ENCODE data around the gene CDHR3. TPM values are rescaled to one million over a fixed set of nuclear protein-coding genes. Genes with fewer than 3 reads are reported as not detected.

Gene CDHR3
- total RNA-seq, 2 experiments from 2014 or later: 0.57 to 0.85 TPM

DNA sequence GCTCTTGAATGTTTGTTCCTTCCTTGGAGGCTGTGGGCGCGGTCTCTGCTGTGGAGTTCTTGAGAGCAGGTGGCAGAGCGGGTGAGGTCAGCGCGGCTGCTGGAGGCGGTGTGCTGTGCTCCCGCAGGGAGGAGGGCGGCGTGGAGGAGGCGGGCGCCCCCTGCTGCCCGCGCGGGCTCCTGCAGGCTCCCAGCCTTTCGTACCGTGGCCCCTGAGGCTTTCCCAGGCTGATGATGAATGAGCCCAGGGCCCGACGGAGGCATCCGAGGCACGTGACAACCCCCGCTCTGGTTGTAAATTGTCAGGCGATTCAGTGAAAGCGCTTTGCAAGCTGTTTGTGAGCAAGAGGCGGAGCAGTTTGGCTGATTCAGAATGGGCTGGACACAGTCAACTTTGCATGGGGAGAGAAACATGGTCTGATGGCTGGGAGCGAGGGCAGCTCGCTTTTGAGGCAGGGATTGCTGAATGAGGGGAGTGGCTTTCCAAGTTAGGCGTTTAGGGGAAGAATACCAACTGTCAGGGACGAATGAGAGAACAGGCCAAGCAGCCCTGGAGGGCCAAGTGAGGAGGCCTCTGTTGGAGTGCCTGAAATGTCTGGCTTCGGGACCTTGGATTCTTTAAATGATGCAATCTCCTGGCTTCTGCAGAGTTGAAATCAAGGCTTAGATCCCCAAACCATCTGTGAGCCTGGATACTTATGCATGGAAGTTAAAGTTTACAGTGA is 46.6 kb downstream of the CDHR3 start:
- peaks cover 31% of the 10 kb centered on the region for H3K9me3 Mint-ChIP-seq
- DNase-seq: peak; percentile 91
- peaks cover 2% of the 10 kb centered on the region for H3K27me3 Mint-ChIP-seq
- CTCF ChIA-PET: interaction anchor here (0.6 to 5.8 kb wide), 18 partner anchors 10 to 467 kb away, joined by 3 to 58 read pairs (median 4); no protein-coding TSS in a partner anchor
- peaks cover 8% of the 10 kb centered on the region for H3K36me3 Mint-ChIP-seq
- peaks cover 24% of the 10 kb centered on the region for H3K4me1 Mint-ChIP-seq (ENCODE audit: low read depth)
- POLR2A ChIA-PET: interaction anchor here (0.6 kb wide), 1 partner anchor 243 kb away, joined by 3 read pairs; no protein-coding TSS in a partner anchor
- H3K4me3 Mint-ChIP-seq: no peak overlapping the region
- intact Hi-C loops (cut with micrococcal nuclease): loop anchor here (1.0 to 2.0 kb wide), 10 partner anchors 13 to 357 kb away; partner anchors contain the start of gene ATXN7L1
- no peak overlapping the region for H3K27ac Mint-ChIP-seq

DNA sequence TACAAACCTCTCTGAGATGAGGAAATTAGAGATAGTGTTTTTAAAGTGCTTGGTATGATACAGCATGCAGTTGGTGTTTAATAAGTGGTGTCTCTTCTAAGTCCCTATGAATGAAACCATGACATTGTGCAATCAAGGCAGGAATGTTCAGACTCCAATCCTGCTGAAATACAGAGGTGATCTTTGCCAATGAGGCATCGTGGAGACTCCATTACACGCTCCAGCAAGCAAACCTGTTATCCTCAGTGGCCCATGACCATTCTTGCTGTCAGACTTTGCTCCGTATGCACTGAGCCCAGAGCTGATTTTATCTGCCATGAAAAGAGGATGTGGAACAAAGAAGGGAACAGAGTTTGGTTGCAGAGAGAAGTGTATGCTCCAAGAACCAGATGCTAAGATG is 47.3 kb downstream of the CDHR3 start:
- Mint-ChIP-seq H3K36me3 (peaks cover 8% of the 10 kb centered on the region), H3K4me3 (no peak overlapping the region), H3K27ac (no peak overlapping the region), H3K9me3 (peaks cover 31% of the 10 kb centered on the region), H3K27me3 (peaks cover 2% of the 10 kb centered on the region), H3K4me1 (ENCODE audit: low read depth) (peaks cover 24% of the 10 kb centered on the region)
- intact Hi-C loops (cut with micrococcal nuclease): no loop called here
- POLR2A ChIA-PET: interaction anchor here (0.6 kb wide), 1 partner anchor 244 kb away, joined by 3 read pairs; no protein-coding TSS in a partner anchor
- DNase-seq: no peak
- CTCF ChIA-PET: interaction anchor here (0.6 to 5.8 kb wide), 19 partner anchors 10 to 468 kb away, joined by 3 to 58 read pairs (median 4); no protein-coding TSS in a partner anchor

DNA sequence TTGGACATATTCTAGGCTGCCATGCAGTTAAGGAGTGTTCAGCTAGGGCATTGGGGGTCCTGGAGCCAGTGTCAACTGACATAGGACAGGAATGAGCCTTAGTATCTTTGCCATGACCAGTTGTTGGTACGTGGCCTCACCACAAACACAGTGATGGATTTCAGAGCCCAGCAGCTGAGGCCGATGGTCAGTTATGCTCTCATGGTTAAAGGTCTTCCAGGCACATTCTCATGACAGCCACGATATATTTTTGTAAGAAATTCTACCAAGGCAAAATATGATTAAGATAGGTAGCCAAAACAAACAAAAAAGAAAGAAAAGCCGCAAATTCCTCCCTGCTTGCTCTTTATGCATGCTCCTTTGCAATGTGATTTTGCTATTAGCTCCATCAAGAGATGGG is 47.8 kb downstream of the CDHR3 start:
- H3K4me1 Mint-ChIP-seq (ENCODE audit: low read depth): peaks cover 24% of the 10 kb centered on the region
- intact Hi-C loops (cut with micrococcal nuclease): no loop called here
- DNase-seq: no peak

DNA sequence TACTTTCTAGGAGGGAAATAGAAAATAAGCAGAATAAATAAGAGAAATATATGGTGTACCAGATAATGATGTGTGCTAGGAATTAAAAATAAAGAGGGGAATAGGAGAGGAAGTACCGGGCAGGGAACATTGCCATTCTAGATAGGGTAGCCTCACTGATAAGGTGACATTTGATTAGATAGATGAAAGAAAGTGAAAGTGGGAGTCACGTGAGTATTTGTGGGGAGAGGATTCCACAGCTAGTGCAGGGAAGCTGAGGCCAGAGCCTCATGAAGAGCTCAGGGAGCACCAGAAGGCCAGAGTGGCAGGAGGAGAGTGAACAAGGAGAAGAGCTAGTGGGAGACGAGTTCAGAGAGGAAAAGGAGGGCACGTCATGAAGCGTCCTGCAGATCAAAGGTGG is 49.1 kb downstream of the CDHR3 start:
- no peak for DNase-seq
- intact Hi-C loops (cut with micrococcal nuclease): no loop called here
- Mint-ChIP-seq H3K4me1 (ENCODE audit: low read depth) (peaks cover 28% of the 10 kb centered on the region), H3K36me3 (peaks cover 7% of the 10 kb centered on the region), H3K27me3 (peaks cover 2% of the 10 kb centered on the region), H3K4me3 (no peak overlapping the region), H3K9me3 (peaks cover 15% of the 10 kb centered on the region), H3K27ac (no peak overlapping the region)
- ChIA-PET POLR2A (no interaction called here), CTCF (interaction anchor here (0.9 to 5.8 kb wide), 3 partner anchors 251 to 360 kb away, joined by 3 to 58 read pairs (median 7); no protein-coding TSS in a partner anchor)

More for the DNA sequence above, 47.8 kb downstream of the CDHR3 start:
- ChIA-PET CTCF (interaction anchor here (1.1 to 5.8 kb wide), 7 partner anchors 12 to 359 kb away, joined by 3 to 58 read pairs (median 6); no protein-coding TSS in a partner anchor), POLR2A (no interaction called here)
- Mint-ChIP-seq H3K27ac (no peak overlapping the region), H3K36me3 (peaks cover 8% of the 10 kb centered on the region), H3K27me3 (peaks cover 2% of the 10 kb centered on the region), H3K9me3 (peaks cover 26% of the 10 kb centered on the region), H3K4me3 (no peak overlapping the region)

DNA sequence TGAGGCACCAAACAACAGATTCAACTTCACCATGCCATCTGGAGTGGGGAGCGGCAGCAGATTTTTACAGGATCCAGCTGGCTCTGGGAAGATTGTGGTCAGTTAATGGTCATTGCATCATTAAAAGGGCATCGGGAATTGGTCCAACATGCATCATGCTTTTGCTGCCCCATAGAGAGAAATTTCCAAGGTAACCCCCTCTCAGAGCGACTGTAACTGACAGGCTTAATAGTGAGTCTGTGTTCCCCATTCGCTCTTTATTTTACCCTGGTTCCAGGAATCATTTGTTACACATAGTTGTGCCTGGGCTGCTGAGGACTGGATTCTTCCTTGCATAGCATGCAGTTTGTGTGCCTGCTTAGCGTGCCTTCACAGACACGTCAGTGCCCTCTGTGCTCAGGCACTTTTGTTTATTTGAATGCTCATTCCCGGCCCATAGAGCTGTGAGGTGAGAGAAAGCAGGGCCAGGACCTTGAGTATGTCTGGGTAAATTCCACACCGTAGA is 49.9 kb downstream of the CDHR3 start:
- POLR2A ChIA-PET: no interaction called here
- Mint-ChIP-seq H3K4me1 (ENCODE audit: low read depth) (peaks cover 28% of the 10 kb centered on the region), H3K9me3 (peaks cover 7% of the 10 kb centered on the region), H3K36me3 (no peaks in the 10 kb centered on the region), H3K27ac (no peak overlapping the region), H3K4me3 (no peak overlapping the region), H3K27me3 (peaks cover 2% of the 10 kb centered on the region)
- intact Hi-C loops (cut with micrococcal nuclease): no loop called here
- CTCF ChIA-PET: interaction anchor here (0.8 to 1.1 kb wide), 4 partner anchors 247 to 357 kb away, joined by 3 to 4 read pairs (median 3); no protein-coding TSS in a partner anchor
- DNase-seq: no peak

DNA sequence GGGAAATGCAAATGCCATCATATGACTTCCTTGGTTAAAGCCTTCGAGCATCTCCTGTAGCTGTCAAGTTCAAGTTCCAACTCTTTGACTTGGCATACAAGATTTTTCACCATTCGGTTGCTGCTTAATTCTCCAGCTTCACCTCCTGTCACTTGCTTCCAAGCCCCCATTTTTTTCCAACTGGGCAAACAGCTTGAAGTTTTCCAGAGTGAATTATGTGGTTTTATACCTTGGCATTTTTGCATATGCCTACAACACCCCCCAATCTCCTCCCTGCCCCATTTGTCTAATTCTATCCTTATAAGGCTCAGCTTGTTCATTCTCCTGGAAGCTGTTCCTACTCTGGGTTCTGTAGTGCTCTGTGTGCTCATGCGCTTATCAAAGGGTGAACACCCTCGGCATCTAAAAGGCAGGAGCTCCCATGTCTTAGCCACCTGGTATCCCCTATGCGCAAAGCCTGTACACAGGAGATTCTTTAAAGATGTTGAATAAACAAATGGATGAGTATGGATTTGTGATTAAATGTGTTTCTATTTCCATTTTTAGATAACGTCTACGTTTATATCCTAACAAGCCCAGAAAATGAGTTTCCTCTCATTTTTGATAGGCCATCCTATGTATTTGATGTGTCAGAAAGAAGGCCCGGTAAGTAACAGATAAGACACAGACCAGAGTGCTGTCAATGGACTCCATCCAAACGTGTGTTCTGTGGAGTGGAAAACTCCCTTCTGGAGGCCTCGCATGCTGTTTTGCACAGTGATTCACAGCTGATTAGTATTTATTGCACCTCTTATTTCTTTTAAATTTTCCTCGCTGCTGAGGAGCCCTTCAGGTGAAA is 52.5 kb downstream of the CDHR3 start:
- CTCF ChIA-PET: interaction anchor here (1.0 to 1.4 kb wide), 3 partner anchors 26 to 255 kb away, joined by 3 to 4 read pairs (median 4); no protein-coding TSS in a partner anchor
- H3K9me3 Mint-ChIP-seq: no peaks in the 10 kb centered on the region
- POLR2A ChIA-PET: no interaction called here
- DNase-seq: no peak
- intact Hi-C loops (cut with micrococcal nuclease): no loop called here
- H3K27me3 Mint-ChIP-seq: no peaks in the 10 kb centered on the region
- H3K4me1 Mint-ChIP-seq (ENCODE audit: low read depth): peaks cover 21% of the 10 kb centered on the region
- no peak overlapping the region for H3K27ac Mint-ChIP-seq
- H3K4me3 Mint-ChIP-seq: no peak overlapping the region
- H3K36me3 Mint-ChIP-seq: no peaks in the 10 kb centered on the region

DNA sequence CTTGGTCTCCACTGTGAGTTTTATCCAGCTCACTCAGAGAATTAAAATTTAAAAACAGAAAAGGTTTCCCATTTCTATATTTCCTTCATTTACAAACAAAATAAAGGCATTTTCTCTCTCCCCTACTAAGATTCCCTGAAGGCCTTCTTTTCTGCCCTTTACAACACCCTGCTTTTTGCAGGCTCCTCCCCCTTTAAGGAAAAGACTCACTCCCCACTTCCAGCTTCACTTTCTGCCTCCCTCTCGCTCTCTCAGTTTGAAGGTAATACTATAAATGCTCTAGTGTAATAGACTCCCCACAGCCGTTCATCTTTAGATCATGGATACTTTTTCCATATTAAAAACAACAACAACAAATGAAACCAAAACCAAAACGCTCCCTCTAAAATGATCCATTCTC is 53.3 kb downstream of the CDHR3 start:
- CTCF ChIA-PET: no interaction called here
- H3K27ac Mint-ChIP-seq: no peak overlapping the region
- no peaks in the 10 kb centered on the region for H3K36me3 Mint-ChIP-seq
- no peaks in the 10 kb centered on the region for H3K9me3 Mint-ChIP-seq
- POLR2A ChIA-PET: no interaction called here
- no peak overlapping the region for H3K4me3 Mint-ChIP-seq
- no peak for DNase-seq
- H3K27me3 Mint-ChIP-seq: no peaks in the 10 kb centered on the region
- H3K4me1 Mint-ChIP-seq (ENCODE audit: low read depth): peaks cover 28% of the 10 kb centered on the region
- intact Hi-C loops (cut with micrococcal nuclease): no loop called here

DNA sequence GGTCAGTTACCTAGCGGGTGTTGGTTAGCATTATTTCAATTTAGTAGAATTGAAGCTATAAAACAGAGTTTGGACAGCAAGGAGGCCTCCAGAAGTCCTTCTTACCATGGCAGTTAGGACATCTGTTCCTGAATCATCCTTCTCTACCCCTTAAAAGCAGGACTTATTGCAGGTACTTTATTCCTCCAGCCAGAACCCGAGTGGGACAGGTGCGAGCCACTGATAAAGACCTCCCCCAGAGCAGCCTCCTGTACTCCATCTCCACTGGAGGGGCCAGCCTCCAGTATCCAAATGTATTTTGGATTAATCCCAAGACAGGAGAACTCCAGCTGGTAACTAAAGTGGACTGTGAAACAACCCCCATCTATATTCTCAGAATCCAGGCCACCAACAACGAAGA is 54.6 kb downstream of the CDHR3 start:
- Mint-ChIP-seq H3K9me3 (no peaks in the 10 kb centered on the region), H3K36me3 (no peaks in the 10 kb centered on the region), H3K4me3 (no peak overlapping the region), H3K4me1 (ENCODE audit: low read depth) (peaks cover 31% of the 10 kb centered on the region), H3K27ac (no peak overlapping the region), H3K27me3 (no peaks in the 10 kb centered on the region)
- ChIA-PET POLR2A (no interaction called here), CTCF (interaction anchor here (0.6 kb wide), 1 partner anchor 361 kb away, joined by 3 read pairs; no protein-coding TSS in a partner anchor)
- no peak for DNase-seq
- intact Hi-C loops (cut with micrococcal nuclease): no loop called here

DNA sequence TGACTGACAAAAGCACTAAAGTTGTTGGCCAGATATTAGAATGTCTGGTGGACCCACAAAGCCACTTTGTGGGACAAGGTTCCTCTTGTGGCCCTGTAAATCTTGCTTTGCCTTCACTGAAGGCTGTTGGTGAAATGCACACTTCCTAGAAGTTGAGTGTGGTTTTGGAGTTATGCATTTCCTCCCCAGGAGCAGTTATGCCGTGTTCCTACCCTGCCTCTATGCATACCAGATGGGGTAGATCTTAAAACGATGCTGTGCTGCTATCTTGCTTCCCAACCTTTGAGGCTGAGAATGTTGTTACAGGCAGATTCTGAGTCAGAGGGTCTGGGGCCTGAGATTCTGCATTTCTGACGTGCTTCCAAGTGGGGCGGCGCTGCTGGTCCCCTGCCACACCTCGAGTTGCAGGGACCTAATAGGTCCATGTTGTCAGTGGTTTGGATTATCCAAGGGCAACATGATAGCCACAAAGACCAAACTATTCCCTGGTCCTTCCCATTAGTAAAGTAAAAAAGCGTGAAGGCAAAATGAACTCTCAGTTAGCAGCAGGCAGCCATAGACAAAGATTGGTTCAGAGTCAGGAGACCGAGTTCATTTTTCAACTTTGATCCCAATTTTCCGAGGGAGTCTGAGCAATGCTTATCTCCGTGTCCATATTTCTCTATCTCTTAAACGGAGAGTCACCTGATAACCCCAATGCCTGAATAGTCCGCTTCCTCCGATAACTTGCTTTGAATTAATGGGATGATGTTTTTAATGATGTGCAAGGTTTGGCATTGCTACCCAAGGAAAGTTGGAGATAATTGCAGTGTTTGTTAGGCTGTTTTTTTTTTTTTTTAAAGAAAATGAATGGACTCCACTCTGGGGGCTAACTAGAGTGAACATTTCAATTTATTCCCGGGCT is 55.8 kb downstream of the CDHR3 start:
- H3K36me3 Mint-ChIP-seq: no peaks in the 10 kb centered on the region
- POLR2A ChIA-PET: no interaction called here
- no peak overlapping the region for H3K27ac Mint-ChIP-seq
- peaks cover 38% of the 10 kb centered on the region for H3K4me1 Mint-ChIP-seq (ENCODE audit: low read depth)
- no peaks in the 10 kb centered on the region for H3K27me3 Mint-ChIP-seq
- H3K9me3 Mint-ChIP-seq: no peaks in the 10 kb centered on the region
- H3K4me3 Mint-ChIP-seq: no peak overlapping the region
- intact Hi-C loops (cut with micrococcal nuclease): no loop called here
- CTCF ChIA-PET: interaction anchor here (0.9 to 2.3 kb wide), 5 partner anchors 9 to 362 kb away, joined by 3 to 6 read pairs (median 3); no protein-coding TSS in a partner anchor
- DNase-seq: no peak

DNA sequence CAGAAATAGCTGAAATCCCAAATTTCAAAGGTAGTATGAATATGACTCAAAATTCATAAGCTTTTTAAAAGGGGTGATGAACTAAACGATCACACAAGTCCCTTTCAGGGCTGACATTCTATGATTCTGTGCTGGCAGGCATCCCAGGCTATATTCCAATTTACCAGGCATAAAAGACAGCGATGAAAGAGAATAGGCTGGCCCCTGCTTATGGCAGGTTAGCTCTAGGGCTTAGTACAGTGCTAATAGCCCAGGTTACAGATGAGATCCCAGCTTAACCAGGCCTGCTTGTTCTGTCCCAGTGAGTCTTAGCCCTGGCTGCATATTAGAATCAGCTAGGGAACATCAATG is 56.4 kb downstream of the CDHR3 start:
- Mint-ChIP-seq H3K9me3 (no peaks in the 10 kb centered on the region), H3K4me1 (ENCODE audit: low read depth) (peaks cover 44% of the 10 kb centered on the region), H3K36me3 (no peaks in the 10 kb centered on the region), H3K27me3 (no peaks in the 10 kb centered on the region), H3K4me3 (no peak overlapping the region), H3K27ac (no peak overlapping the region)
- POLR2A ChIA-PET: no interaction called here
- DNase-seq: no peak
- intact Hi-C loops (cut with micrococcal nuclease): no loop called here
- CTCF ChIA-PET: interaction anchor here (0.6 to 2.3 kb wide), 6 partner anchors 10 to 363 kb away, joined by 3 to 6 read pairs (median 3); no protein-coding TSS in a partner anchor

All from activated CD4-positive, alpha-beta memory T cell treated with anti-CD3 and anti-CD28 coated beads for 36 hours (primary cell).